22Rv1 (cell line): ENCODE measurements around the gene TSPO2.

Experiments
- H3K27ac ChIP-seq: fragments of 450-650 bp; 2 replicates; pipeline ENCODE4 v1.5.1; 2017
- ZFX ChIP-seq: fragments of 450-650 bp; IDR thresholded peaks from 2 replicates; pipeline ENCODE4 v1.6.1; 2017; ENCODE audit warnings: antibody characterized with exemption, borderline replicate concordance
- TF ChIP-seq, protein P1 (sequence below): fragments of 450-650 bp; IDR thresholded peaks from 2 replicates; pipeline ENCODE4 v1.5.1; 2017; ENCODE audit warnings: mild to moderate bottlenecking

Gene TSPO2

GRCh38 chr6:41073203-41073967 is 31.1 kb downstream of the TSPO2 start:
- TF ChIP-seq, protein P1, sequence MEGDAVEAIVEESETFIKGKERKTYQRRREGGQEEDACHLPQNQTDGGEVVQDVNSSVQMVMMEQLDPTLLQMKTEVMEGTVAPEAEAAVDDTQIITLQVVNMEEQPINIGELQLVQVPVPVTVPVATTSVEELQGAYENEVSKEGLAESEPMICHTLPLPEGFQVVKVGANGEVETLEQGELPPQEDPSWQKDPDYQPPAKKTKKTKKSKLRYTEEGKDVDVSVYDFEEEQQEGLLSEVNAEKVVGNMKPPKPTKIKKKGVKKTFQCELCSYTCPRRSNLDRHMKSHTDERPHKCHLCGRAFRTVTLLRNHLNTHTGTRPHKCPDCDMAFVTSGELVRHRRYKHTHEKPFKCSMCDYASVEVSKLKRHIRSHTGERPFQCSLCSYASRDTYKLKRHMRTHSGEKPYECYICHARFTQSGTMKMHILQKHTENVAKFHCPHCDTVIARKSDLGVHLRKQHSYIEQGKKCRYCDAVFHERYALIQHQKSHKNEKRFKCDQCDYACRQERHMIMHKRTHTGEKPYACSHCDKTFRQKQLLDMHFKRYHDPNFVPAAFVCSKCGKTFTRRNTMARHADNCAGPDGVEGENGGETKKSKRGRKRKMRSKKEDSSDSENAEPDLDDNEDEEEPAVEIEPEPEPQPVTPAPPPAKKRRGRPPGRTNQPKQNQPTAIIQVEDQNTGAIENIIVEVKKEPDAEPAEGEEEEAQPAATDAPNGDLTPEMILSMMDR: peak; percentile 42
- TF ChIP-seq ZFX: no peak
- peak overlapping the region; percentile 99 for H3K27ac ChIP-seq

DNA sequence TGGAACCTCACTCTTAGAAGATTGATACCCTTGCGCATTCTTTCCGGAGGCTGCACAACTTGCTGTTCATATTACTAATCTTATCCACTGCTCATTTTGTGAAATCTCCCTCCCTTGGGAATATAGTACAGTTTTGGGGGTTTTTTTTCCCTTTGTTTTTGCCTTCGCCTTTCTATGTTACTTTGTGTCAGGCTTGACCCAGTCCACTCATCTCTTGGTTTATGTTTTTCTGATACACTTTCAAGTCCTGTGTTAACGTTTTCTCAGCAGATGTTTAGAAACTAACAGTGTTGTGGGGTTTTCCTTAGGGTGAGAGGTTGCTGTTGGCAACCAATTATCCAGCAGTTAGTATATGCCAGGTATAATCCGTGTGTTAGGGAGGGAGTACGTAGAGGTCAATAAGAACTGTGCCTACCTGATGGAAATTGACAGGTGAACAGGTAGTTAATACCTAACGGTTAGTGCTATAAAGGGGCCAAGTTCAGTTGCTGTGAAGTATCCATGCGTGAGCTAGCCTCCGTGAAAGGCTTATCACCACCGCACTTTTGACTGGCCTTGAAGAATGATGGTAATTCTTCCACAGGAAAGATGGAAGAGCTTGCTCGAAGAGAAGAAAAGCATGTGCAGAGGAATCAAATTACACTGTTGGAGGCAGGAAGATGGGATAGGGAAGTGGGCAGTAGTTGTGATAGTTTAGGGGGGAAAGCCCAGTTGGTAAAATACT is 31.9 kb downstream of the TSPO2 start:
- peak overlapping the region; percentile 99 for H3K27ac ChIP-seq
- TF ChIP-seq ZFX: no peak
- TF ChIP-seq, protein P1: no peak

DNA sequence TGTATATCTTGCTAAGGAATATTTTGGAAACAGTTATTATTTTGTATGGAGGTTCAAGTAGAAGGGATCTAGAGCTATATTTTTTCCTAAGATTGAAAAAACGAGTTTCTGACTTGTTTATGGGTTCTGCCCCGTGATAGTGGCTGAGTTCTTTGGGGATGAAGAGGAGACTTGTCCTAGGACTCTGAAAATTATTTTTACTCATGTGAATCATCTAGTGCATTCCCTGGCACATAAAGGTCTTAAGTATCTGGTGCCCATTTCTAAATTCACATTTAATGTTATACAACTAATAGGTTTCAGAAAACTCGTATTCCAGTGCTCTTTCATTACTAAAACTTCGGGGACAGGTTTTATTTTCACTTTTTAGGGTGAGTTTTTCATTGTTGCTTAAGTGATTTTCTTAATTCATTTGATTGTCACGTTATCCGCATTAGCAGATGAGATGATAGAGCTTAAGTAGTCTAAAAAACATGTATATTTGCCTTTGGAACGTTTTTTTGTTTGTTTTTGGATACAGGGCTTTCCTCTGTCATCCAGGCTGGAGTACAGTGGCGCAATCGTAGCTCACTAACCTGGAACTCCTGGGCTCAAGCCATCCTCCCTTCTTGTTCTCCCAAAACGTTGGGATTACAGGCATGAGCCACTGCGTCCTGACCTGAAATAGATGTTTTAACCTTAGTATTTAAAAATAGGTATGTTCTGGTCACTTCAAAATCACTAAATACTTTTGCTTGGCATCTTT is 32.6 kb downstream of the TSPO2 start:
- TF ChIP-seq ZFX: no peak
- TF ChIP-seq, protein P1: no peak
- H3K27ac ChIP-seq: peak overlapping the region; percentile 99

DNA sequence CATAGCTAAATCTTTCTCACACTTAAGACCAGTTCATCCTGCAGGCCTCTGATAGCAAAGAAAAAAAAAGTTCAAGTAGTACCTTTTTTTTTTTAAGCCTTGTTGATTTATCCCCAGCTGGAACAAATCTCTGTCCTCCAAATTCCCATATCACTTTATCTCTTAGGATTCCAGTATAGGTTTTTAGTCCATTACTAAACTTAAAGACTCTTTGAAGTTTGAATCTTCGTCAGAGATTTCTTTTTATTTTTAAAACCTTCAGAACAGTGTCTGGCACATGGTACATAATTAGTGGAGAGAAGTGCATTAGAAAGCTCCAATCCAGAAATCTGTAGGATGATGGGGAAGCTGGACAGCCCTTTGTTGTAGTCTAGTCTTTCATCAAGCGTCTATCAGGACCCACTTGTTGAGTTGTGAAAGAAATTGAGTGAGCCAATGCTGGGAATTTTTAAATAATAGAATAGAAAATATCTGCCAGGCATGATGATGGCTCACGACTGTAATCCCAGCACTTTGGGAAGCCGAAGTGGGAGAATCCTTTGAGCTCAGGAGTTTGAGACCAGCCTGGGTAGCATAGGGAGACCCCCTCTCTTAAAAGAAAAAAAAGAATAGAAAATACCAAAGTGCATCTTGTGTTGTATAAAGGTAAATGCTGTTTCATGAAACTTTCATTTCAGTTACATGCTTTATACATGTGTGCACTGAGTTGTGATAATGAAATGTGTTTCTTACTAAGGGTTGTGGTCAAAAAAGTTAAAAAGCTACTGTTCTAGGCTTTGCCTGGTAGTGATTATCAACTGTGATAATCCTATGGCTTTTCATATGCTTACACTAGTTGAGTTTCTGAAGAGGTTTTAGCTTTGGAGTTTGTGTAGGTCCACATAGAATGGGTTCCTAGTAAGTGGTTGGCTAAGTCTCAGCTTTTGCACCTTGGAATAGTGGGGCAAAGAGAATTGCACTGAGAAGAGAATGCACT is 33.7 kb downstream of the TSPO2 start:
- H3K27ac ChIP-seq: peak overlapping the region; percentile 99
- TF ChIP-seq, protein P1: no peak
- no peak for TF ChIP-seq ZFX

DNA sequence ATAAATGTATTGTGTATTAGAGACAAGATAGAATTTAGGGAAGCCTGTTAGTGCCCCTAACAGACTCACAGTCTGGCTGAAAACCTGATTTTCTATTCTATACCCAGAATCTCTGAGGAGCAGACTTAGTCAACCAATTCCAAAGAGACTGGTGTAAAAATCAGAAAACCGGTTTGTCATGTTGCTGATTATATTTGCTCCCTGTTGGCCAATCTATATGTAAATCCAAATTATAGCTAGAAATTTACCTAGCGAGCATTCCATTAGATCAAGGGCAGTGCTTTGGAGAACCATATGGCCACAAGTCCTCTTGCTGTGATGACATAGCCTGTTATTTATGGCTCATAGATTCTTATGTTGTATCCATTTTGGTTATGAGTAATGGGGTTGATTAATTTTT is 35.3 kb downstream of the TSPO2 start:
- no peak overlapping the region for H3K27ac ChIP-seq
- TF ChIP-seq ZFX: no peak
- TF ChIP-seq, protein P1: no peak

DNA sequence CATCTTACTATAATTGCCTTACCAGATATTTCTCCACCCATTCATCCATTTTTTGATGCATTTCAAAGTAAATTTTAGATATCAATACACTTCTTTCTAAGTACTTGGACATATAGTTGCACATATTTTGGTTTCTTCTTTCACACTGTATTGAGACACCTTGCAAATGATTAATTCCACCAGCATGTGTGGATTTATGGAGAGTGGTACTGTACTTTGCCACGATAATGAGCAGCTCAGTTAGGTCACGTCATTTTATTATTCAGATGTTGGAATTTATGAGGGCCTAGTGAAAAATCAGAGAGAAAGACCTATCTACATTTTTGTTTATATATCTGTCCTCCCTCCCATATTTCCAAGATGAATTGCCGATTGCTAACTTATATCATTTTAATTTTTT is 35.8 kb downstream of the TSPO2 start:
- TF ChIP-seq, protein P1: no peak
- TF ChIP-seq ZFX: no peak
- no peak overlapping the region for H3K27ac ChIP-seq
